ENCODE data around the gene TSPAN12. TPM values are rescaled to one million over a fixed set of nuclear protein-coding genes. Genes with fewer than 3 reads are reported as not detected.

Gene TSPAN12
- total RNA-seq, 1 donor = 1.5 TPM

- DNase-seq (ENCODE audit: low read depth) = no peak
- H3K4me3 ChIP-seq (ENCODE audit: low read depth, low read length) = no peak overlapping the region
- TF ChIP-seq CTCF (IDR thresholded peaks at IDR 0.05; ENCODE audit: insufficient read depth, low read length) = no peak
These were observed 24.4 kb downstream of the TSPAN12 start for GRCh38 chr7:120833546-120833945.

- no peak for DNase-seq (ENCODE audit: low read depth)
- TF ChIP-seq CTCF (IDR thresholded peaks at IDR 0.05; ENCODE audit: insufficient read depth, low read length) = no peak
- H3K4me3 ChIP-seq (ENCODE audit: low read depth, low read length) = no peak overlapping the region
These were observed 25.1 kb downstream of the TSPAN12 start for GRCh38 chr7:120832803-120833202.

- TF ChIP-seq CTCF (IDR thresholded peaks at IDR 0.05; ENCODE audit: insufficient read depth, low read length) = no peak
- no peak for DNase-seq (ENCODE audit: low read depth)
- no peak overlapping the region for H3K4me3 ChIP-seq (ENCODE audit: low read depth, low read length)
These were observed 26.7 kb downstream of the TSPAN12 start for GRCh38 chr7:120831260-120831659.

GRCh38 chr7:120829487-120829886 lies 28.5 kb downstream of the TSPAN12 start:
- TF ChIP-seq CTCF (IDR thresholded peaks at IDR 0.05; ENCODE audit: insufficient read depth, low read length) = no peak
- DNase-seq (ENCODE audit: low read depth) = no peak
- H3K4me3 ChIP-seq (ENCODE audit: low read depth, low read length) = no peak overlapping the region

GRCh38 chr7:120828528-120828927 lies 29.4 kb downstream of the TSPAN12 start:
- no peak overlapping the region for H3K4me3 ChIP-seq (ENCODE audit: low read depth, low read length)
- no peak for DNase-seq (ENCODE audit: low read depth)
- no peak for TF ChIP-seq CTCF (IDR thresholded peaks at IDR 0.05; ENCODE audit: insufficient read depth, low read length)

- DNase-seq (ENCODE audit: low read depth) = no peak
- no peak for TF ChIP-seq CTCF (IDR thresholded peaks at IDR 0.05; ENCODE audit: insufficient read depth, low read length)
- H3K4me3 ChIP-seq (ENCODE audit: low read depth, low read length) = no peak overlapping the region
These were observed 30.4 kb downstream of the TSPAN12 start for GRCh38 chr7:120827371-120828118.

GRCh38 chr7:120825576-120825975 lies 32.4 kb downstream of the TSPAN12 start:
- DNase-seq (ENCODE audit: low read depth) = no peak

More at GRCh38 chr7:120825576-120825975, 32.4 kb downstream of the TSPAN12 start:
- no peak overlapping the region for H3K4me3 ChIP-seq (ENCODE audit: low read depth, low read length)
- no peak for TF ChIP-seq CTCF (IDR thresholded peaks at IDR 0.05; ENCODE audit: insufficient read depth, low read length)

Data from fibroblast of the aortic adventitia (primary cell).